Activated CD4-positive, alpha-beta T cell treated with anti-CD3 and anti-CD28 coated beads, Interleukin-2, amount 10 ng/mL, durations not matched to agents 24 days and 14 days (primary cell): ENCODE results near the gene MAS1L. TPM values are rescaled to one million over a fixed set of nuclear protein-coding genes. Genes with fewer than 3 reads are reported as not detected.

Experiments used
- DNase-seq: peaks from one replicate; pipeline ENCODE4 v3.0.0; 2022
- H3K27ac Mint-ChIP-seq: one replicate; pipeline ENCODE4 v1.8.0; 2022; ENCODE audit warnings: mild to moderate bottlenecking, mixed read lengths
- H3K27me3 Mint-ChIP-seq: one replicate; pipeline ENCODE4 v1.8.0; 2022; ENCODE audit warnings: mixed read lengths
- H3K36me3 Mint-ChIP-seq: one replicate; pipeline ENCODE4 v1.8.0; 2022; ENCODE audit warnings: low read depth, mild to moderate bottlenecking, mixed read lengths
- H3K4me1 Mint-ChIP-seq: one replicate; pipeline ENCODE4 v1.8.0; 2021; ENCODE audit warnings: mixed read lengths
- H3K4me3 Mint-ChIP-seq: one replicate; pipeline ENCODE4 v1.8.0; 2022; ENCODE audit warnings: mild to moderate bottlenecking, moderate library complexity, mixed read lengths
- H3K9me3 Mint-ChIP-seq: one replicate; pipeline ENCODE4 v1.8.0; 2021; ENCODE audit warnings: mixed read lengths
- intact Hi-C: fragments of 100-400 bp; cut with micrococcal nuclease; formaldehyde crosslinking; loops from one replicate; pipeline ENCODE4 v1.15.1; 2023
- total RNA-seq: library from RNA; stranded (reverse); gene quantifications from 2 replicates; pipeline ENCODE4 v1.2.3, GENCODE V29; 2022

Gene MAS1L
- total RNA-seq, 1 donor from 2014 or later: not detected

- Mint-ChIP-seq H3K36me3 (no peaks in the 10 kb centered on the region), H3K27me3 (peaks cover 16% of the 10 kb centered on the region), H3K4me3 (no peak overlapping the region), H3K4me1 (no peaks in the 10 kb centered on the region), H3K27ac (no peak overlapping the region), H3K9me3 (no peaks in the 10 kb centered on the region)
- DNase-seq: no peak
- intact Hi-C loops: no loop called here
Observed at GRCh38 chr6:29486577-29486976, 1.2 kb downstream of the MAS1L start.

DNA sequence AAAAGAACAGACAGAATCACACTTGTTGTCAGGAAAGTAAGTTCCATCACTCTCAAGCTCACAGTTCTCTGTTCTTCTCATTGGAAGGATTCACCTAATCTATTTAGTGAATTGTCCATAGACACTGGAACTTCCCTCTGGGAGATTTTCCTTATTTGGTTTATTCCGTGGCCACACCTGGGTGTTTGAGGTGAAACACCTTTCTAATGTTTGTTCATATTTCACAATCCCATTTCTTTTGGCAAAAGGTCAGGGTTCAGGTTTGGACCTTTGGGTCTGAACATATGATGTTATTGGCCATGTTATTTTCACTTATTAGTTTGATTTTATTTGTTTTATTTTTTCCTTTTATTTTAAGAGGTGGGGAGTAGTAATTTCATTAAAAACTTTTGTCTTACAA lies 4.0 kb downstream of the MAS1L start:
- Mint-ChIP-seq H3K36me3 (no peaks in the 10 kb centered on the region), H3K27ac (no peak overlapping the region), H3K9me3 (no peaks in the 10 kb centered on the region), H3K4me1 (no peaks in the 10 kb centered on the region), H3K4me3 (no peak overlapping the region), H3K27me3 (peaks cover 10% of the 10 kb centered on the region)
- DNase-seq: no peak
- intact Hi-C loops: no loop called here

DNA sequence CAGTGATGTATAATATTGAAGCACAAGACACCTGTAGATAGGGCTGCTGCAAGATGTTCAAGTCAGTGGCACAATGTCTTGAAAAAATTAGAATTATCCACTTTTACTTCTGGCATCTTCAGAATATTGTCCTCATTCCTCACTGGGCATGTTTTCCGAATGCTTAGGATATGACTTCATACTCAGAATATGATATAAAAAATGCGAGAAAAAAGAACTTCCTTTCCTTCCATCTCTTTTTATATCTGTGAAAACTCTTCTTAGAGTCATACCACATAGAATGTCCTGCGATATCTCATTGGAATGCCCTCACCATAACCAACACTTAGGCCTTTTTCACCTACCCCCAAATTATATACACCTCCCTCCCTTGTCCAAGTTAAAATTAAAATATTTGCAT lies 4.6 kb downstream of the MAS1L start:
- intact Hi-C loops: no loop called here
- Mint-ChIP-seq H3K27ac (no peak overlapping the region), H3K9me3 (no peaks in the 10 kb centered on the region), H3K4me1 (no peaks in the 10 kb centered on the region), H3K36me3 (no peaks in the 10 kb centered on the region), H3K27me3 (peaks cover 10% of the 10 kb centered on the region), H3K4me3 (no peak overlapping the region)
- no peak for DNase-seq

DNA sequence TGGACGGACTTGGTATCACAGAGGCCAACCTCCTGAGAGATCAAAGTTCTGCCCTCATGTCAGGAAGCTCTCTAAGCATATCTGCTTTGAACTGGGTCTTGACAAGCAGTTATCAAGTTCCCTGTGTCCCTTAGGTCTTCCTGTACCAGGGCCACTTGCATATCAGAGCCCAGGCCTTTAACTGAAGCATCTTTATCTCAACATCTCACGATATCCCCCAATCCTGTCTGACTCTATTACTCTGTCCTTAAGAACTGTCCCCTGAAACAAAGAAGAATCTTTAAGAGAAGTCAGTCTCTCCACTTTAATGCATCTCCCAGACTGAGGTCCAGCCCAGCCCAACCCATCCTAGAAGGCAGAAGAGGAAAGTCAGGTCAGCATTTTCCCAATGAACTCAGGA lies 8.2 kb downstream of the MAS1L start:
- DNase-seq: no peak
- H3K4me1 Mint-ChIP-seq: no peaks in the 10 kb centered on the region
- no peak overlapping the region for H3K27ac Mint-ChIP-seq
- H3K36me3 Mint-ChIP-seq: no peaks in the 10 kb centered on the region
- H3K9me3 Mint-ChIP-seq: no peaks in the 10 kb centered on the region
- peaks cover 7% of the 10 kb centered on the region for H3K27me3 Mint-ChIP-seq
- intact Hi-C loops: no loop called here
- H3K4me3 Mint-ChIP-seq: no peak overlapping the region

DNA sequence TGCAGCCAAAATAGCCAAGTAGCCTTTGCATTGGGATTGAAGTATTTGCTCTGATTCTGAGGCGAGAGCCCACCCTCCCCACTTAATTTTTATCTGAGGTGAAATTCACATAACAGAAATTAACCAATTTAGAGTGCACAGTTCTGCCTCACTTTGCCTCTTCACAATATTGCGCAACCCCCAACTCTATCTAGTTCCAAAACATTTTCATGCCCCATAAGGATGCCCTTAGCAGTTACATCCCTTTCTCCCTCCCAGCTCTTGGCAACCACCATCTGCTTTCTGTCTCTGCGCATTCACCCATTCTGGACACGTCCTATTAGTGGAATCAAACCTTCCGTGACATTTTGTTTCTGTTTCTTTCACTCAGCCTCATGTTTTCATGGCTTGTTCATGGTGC lies 9.0 kb downstream of the MAS1L start:
- intact Hi-C loops: no loop called here
- peaks cover 7% of the 10 kb centered on the region for H3K27me3 Mint-ChIP-seq
- no peak overlapping the region for H3K27ac Mint-ChIP-seq
- H3K4me1 Mint-ChIP-seq: no peaks in the 10 kb centered on the region
- no peak overlapping the region for H3K4me3 Mint-ChIP-seq
- H3K36me3 Mint-ChIP-seq: no peaks in the 10 kb centered on the region
- no peaks in the 10 kb centered on the region for H3K9me3 Mint-ChIP-seq
- no peak for DNase-seq

GRCh38 chr6:29477923-29478450 lies 9.8 kb downstream of the MAS1L start:
- no peak for DNase-seq
- Mint-ChIP-seq H3K4me1 (no peaks in the 10 kb centered on the region), H3K9me3 (no peaks in the 10 kb centered on the region), H3K36me3 (no peaks in the 10 kb centered on the region), H3K27me3 (peaks cover 9% of the 10 kb centered on the region), H3K4me3 (no peak overlapping the region), H3K27ac (no peak overlapping the region)
- intact Hi-C loops: no loop called here

- Mint-ChIP-seq H3K36me3 (no peaks in the 10 kb centered on the region), H3K27me3 (peaks cover 6% of the 10 kb centered on the region), H3K4me1 (no peaks in the 10 kb centered on the region), H3K9me3 (no peaks in the 10 kb centered on the region), H3K4me3 (no peak overlapping the region), H3K27ac (no peak overlapping the region)
- intact Hi-C loops: no loop called here
- peak; percentile 18 for DNase-seq
Observed at GRCh38 chr6:29474996-29475395, 12.8 kb downstream of the MAS1L start.

GRCh38 chr6:29466241-29466640 lies 21.5 kb downstream of the MAS1L start:
- no peak for DNase-seq
- no peaks in the 10 kb centered on the region for H3K9me3 Mint-ChIP-seq
- intact Hi-C loops: no loop called here
- no peaks in the 10 kb centered on the region for H3K4me1 Mint-ChIP-seq
- H3K27me3 Mint-ChIP-seq: peaks cover 8% of the 10 kb centered on the region
- no peaks in the 10 kb centered on the region for H3K36me3 Mint-ChIP-seq
- no peak overlapping the region for H3K27ac Mint-ChIP-seq
- H3K4me3 Mint-ChIP-seq: no peak overlapping the region

- no peaks in the 10 kb centered on the region for H3K4me1 Mint-ChIP-seq
- DNase-seq: no peak
- no peak overlapping the region for H3K27ac Mint-ChIP-seq
- H3K27me3 Mint-ChIP-seq: peaks cover 11% of the 10 kb centered on the region
- no peak overlapping the region for H3K4me3 Mint-ChIP-seq
- H3K36me3 Mint-ChIP-seq: no peaks in the 10 kb centered on the region
- intact Hi-C loops: no loop called here
- no peaks in the 10 kb centered on the region for H3K9me3 Mint-ChIP-seq
Observed at GRCh38 chr6:29465801-29466200, 22.0 kb downstream of the MAS1L start.

DNA sequence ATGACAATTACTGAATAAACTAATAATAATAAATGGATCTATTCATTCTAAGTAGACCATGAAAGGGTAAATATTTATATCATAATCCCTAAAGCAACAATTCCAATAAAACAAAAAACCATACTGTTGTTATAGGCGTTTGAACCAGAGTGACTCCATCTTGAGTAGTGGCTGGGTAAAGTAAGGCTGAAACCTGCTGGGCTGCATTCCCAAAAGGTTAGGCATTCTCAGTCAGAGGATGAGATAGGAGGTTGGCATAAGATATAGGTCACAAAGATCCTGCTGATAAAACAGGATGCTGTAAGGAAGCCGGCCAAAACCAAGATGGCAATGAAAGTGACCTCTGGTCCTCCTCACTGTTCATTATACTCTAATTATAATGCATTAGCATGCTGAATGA lies 22.5 kb downstream of the MAS1L start:
- no peak overlapping the region for H3K4me3 Mint-ChIP-seq
- no peaks in the 10 kb centered on the region for H3K36me3 Mint-ChIP-seq
- intact Hi-C loops: no loop called here

GRCh38 chr6:29462022-29462421 lies 25.7 kb downstream of the MAS1L start:
- DNase-seq: no peak
- H3K9me3 Mint-ChIP-seq: no peaks in the 10 kb centered on the region
- H3K27me3 Mint-ChIP-seq: peaks cover 14% of the 10 kb centered on the region
- H3K27ac Mint-ChIP-seq: no peak overlapping the region
- no peaks in the 10 kb centered on the region for H3K36me3 Mint-ChIP-seq
- intact Hi-C loops: no loop called here
- no peak overlapping the region for H3K4me3 Mint-ChIP-seq
- no peaks in the 10 kb centered on the region for H3K4me1 Mint-ChIP-seq

More for the DNA sequence above, 22.5 kb downstream of the MAS1L start:
- DNase-seq: no peak
- Mint-ChIP-seq H3K4me1 (no peaks in the 10 kb centered on the region), H3K27me3 (peaks cover 11% of the 10 kb centered on the region), H3K27ac (no peak overlapping the region), H3K9me3 (no peaks in the 10 kb centered on the region)

DNA sequence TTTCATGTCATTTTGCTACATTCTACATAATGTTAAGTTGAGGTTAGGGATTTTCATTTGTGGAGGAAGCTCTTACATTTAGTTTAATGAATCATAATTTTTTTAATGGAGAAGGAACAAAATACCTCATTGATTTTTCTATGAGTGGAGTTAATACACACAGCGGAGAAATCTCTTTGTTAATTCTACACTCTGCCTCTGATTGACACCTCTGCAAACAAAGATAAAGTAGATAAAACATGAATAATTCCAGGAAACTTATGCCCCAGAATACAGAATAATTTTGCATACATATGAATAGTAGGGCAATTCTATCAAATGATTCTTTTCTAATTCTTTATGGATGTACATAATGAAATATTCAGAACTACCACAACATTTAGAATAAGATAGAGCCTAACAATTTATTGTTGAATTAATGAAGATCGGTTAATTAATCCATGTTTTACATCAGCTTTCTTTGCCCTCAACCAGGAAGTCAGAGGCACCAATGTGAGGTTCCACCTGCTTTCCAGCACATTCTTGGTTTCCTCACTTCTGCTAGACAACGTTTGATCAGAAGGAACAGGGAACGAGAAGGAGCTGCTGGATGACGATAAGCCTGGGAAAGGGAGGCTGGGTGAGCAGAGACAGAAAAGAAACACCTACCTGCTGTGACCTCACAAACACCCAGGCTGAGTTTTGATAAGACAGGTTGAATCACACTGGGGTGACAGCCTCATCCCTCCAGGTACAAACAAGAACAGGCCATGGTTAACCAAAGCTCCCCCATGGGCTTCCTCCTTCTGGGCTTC lies 26.5 kb downstream of the MAS1L start:
- no peak for DNase-seq
- H3K27me3 Mint-ChIP-seq: peaks cover 14% of the 10 kb centered on the region
- H3K36me3 Mint-ChIP-seq: no peaks in the 10 kb centered on the region
- no peak overlapping the region for H3K27ac Mint-ChIP-seq
- intact Hi-C loops: no loop called here
- H3K9me3 Mint-ChIP-seq: no peaks in the 10 kb centered on the region
- no peak overlapping the region for H3K4me3 Mint-ChIP-seq
- no peaks in the 10 kb centered on the region for H3K4me1 Mint-ChIP-seq

DNA sequence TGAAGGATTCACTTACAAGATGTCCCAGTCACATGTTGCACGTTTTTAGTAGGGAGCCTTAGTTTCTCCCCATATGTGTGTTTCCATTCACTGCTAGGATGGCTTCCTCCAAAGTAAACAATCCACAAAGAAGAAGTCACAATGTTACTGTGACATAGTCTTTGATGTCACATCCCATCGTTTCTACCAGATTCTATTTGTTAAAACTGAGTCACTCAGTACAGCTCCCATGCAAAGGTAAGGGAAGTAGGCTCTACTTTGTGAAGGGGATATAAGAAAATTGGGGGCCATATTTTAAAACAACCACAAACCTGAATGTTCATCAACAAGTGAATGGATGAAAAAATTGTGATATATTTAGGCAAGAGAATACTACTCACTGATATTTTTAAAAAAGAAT lies 30.8 kb downstream of the MAS1L start, which contains the start of the genes OR11A1 and OR2H1:
OR11A1 (minus strand) TSS at position 101 of the 400 bp plus-strand sequence. CDS start 29,430 bp downstream, outside the sequence.
OR2H1 (plus strand) TSS at position 185 of the 400 bp plus-strand sequence. CDS start 4,615 bp downstream, outside the sequence.
- Mint-ChIP-seq H3K27ac (no peak within 1 kb of the TSS), H3K9me3 (no peaks in the 10 kb centered on the region), H3K4me3 (no peak within 1 kb of the TSS), H3K4me1 (no peaks in the 10 kb centered on the region), H3K36me3 (no peaks in the 10 kb centered on the region), H3K27me3 (peaks cover 17% of the 10 kb centered on the region)
- DNase-seq: no peak
- intact Hi-C loops: no loop called here

DNA sequence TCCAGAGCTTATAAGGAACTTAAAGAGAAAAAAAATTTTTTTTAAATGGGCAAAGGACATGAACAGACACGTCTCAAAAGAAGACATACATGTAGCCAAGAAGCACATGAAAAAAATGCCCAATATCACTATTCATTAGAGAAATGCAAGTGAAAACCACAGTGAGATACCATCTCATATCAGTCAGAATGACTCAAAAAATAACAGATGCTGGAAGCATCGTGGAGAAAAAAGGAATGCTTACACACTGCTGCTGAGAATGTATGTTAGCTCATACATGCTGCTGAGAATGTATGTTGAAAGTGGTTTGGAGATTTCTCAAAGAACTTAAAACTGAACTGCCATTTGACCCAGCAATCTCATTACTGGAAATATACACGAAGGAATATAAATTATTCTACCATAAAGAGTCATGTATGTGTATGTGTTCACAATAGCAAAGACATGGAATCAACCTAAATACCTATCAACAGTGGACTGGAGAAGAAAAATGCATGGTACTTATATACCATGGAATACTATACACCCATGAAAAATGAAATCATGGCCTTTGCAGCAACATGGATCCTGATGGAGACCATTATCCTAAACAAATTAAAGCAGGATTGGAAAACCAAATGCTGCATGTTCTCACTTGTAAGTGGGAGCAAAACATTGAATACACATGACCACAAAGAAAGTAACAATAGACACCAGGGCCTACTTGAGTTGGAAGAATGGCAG lies 36.1 kb downstream of the MAS1L start:
- intact Hi-C loops: no loop called here
- no peak overlapping the region for H3K4me3 Mint-ChIP-seq

More for the DNA sequence above, 36.1 kb downstream of the MAS1L start:
- H3K27me3 Mint-ChIP-seq: peaks cover 9% of the 10 kb centered on the region
- H3K27ac Mint-ChIP-seq: no peak overlapping the region
- no peak for DNase-seq
- no peaks in the 10 kb centered on the region for H3K4me1 Mint-ChIP-seq
- peaks cover 4% of the 10 kb centered on the region for H3K9me3 Mint-ChIP-seq
- no peaks in the 10 kb centered on the region for H3K36me3 Mint-ChIP-seq
